Measurements from ENCODE around the gene RBMS1.

The RBMS1 gene

DNA sequence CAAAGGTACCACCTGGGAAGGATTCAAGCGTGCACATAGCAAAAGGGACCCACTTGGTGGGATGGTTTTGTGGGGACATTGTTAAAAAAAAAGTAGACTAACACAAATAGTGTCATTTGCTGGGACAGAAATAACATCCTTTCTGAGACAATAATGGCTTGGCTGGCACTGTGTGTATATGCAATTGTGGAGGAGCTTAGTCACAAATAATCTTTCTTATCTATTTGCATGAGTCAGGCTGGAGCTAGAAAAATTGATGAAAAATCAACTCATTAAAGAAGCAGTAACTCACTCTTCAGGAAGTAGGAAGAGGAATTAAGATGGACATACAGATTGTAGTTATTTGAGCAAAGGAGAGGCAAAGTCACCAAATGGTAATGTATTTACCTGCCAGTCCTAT, 264.0 kb downstream of the RBMS1 start:
- H3K27me3 ChIP-seq (ENCODE audit: control insufficient read depth in 3 of 3, insufficient read depth in 3 of 3, low read depth in 1 of 3, low read length in 3 of 3) = no peaks in the 10 kb centered on the region
- no peak overlapping the region for H4K91ac ChIP-seq (ENCODE audit: low read depth, low read length, poor library complexity)
- no peaks in the 10 kb centered on the region for H3K36me3 ChIP-seq (replicated peaks in 1 of 2; ENCODE audit: control insufficient read depth in 2 of 2, insufficient read depth in 2 of 2, low read length in 2 of 2)
- no peak for DNase-seq (ENCODE audit: low spot score)
- H3K79me1 ChIP-seq (ENCODE audit: low read depth, low read length) = no peaks in the 10 kb centered on the region
- WGBS, 2 donors (ENCODE audit: extremely low coverage in 2 of 2, insufficient read length in 2 of 2, insufficient replicate concordance in 1 of 2) = no CpG with 5 or more reads among the region's 1 CpG
- no peak overlapping the region for H3K4me3 ChIP-seq (ENCODE audit: low read length in 2 of 2)
- no peak overlapping the region for H3K4me2 ChIP-seq (ENCODE audit: insufficient read depth, low read length, poor library complexity, severe bottlenecking)
- no peak overlapping the region for H3K14ac ChIP-seq (ENCODE audit: low read length)
- H4K8ac ChIP-seq (ENCODE audit: low read depth, low read length) = no peak overlapping the region
- no peak overlapping the region for H3K18ac ChIP-seq (ENCODE audit: low read length)
- no peak overlapping the region for H3K9ac ChIP-seq (ENCODE audit: low read depth, low read length, poor library complexity)
- H3K27ac ChIP-seq (replicated peaks; ENCODE audit: low read length) = no peak overlapping the region
- no peak overlapping the region for H2BK12ac ChIP-seq (ENCODE audit: low read length)
- H2AFZ ChIP-seq (ENCODE audit: low read length) = no peak overlapping the region
- no peak overlapping the region for H2BK15ac ChIP-seq (ENCODE audit: low read length)
- no peak overlapping the region for H2BK120ac ChIP-seq (ENCODE audit: low read depth, low read length)
- H3K4me1 ChIP-seq (ENCODE audit: control insufficient read depth in 2 of 2, insufficient read depth in 1 of 2, low read depth in 1 of 2, low read length in 2 of 2) = peaks cover 0 to 2% of the 10 kb centered on the region in 2 donors
- no peak overlapping the region for H2AK5ac ChIP-seq (ENCODE audit: low read depth, low read length)
- H3K9me3 ChIP-seq (replicated peaks in 1 of 2; ENCODE audit: control insufficient read depth in 2 of 2, insufficient read depth in 1 of 2, low read depth in 1 of 2, low read length in 2 of 2) = no peaks in the 10 kb centered on the region
- no peak overlapping the region for H2BK5ac ChIP-seq (ENCODE audit: low read length)
- H3K4ac ChIP-seq (ENCODE audit: low read length) = no peak overlapping the region
- H3K23ac ChIP-seq (ENCODE audit: low read depth, low read length, poor library complexity) = no peak overlapping the region

- H3K36me3 ChIP-seq (replicated peaks in 1 of 2; ENCODE audit: control insufficient read depth in 2 of 2, insufficient read depth in 2 of 2, low read length in 2 of 2) = no peaks in the 10 kb centered on the region
- no peak overlapping the region for H3K4me2 ChIP-seq (ENCODE audit: insufficient read depth, low read length, poor library complexity, severe bottlenecking)
- no peak overlapping the region for H3K14ac ChIP-seq (ENCODE audit: low read length)
- no peak overlapping the region for H3K18ac ChIP-seq (ENCODE audit: low read length)
- no peak overlapping the region for H2AK5ac ChIP-seq (ENCODE audit: low read depth, low read length)
- H4K91ac ChIP-seq (ENCODE audit: low read depth, low read length, poor library complexity) = no peak overlapping the region
- H3K27me3 ChIP-seq (ENCODE audit: control insufficient read depth in 3 of 3, insufficient read depth in 3 of 3, low read depth in 1 of 3, low read length in 3 of 3) = no peaks in the 10 kb centered on the region
- H3K27ac ChIP-seq (replicated peaks; ENCODE audit: low read length) = no peak overlapping the region
- no CpG with 5 or more reads among the region's 5 CpGs for WGBS, 2 donors (ENCODE audit: extremely low coverage in 2 of 2, insufficient read length in 2 of 2, insufficient replicate concordance in 1 of 2)
- H3K4ac ChIP-seq (ENCODE audit: low read length) = no peak overlapping the region
- no peak overlapping the region for H3K4me3 ChIP-seq (ENCODE audit: low read length in 2 of 2)
- no peak overlapping the region for H3K9ac ChIP-seq (ENCODE audit: low read depth, low read length, poor library complexity)
- no peaks in the 10 kb centered on the region for H3K9me3 ChIP-seq (replicated peaks in 1 of 2; ENCODE audit: control insufficient read depth in 2 of 2, insufficient read depth in 1 of 2, low read depth in 1 of 2, low read length in 2 of 2)
- no peak overlapping the region for H3K23ac ChIP-seq (ENCODE audit: low read depth, low read length, poor library complexity)
- H2BK120ac ChIP-seq (ENCODE audit: low read depth, low read length) = no peak overlapping the region
- H4K8ac ChIP-seq (ENCODE audit: low read depth, low read length) = no peak overlapping the region
- no peak overlapping the region for H2BK15ac ChIP-seq (ENCODE audit: low read length)
- H3K4me1 ChIP-seq (ENCODE audit: control insufficient read depth in 2 of 2, insufficient read depth in 1 of 2, low read depth in 1 of 2, low read length in 2 of 2) = peaks cover 0 to 2% of the 10 kb centered on the region in 2 donors
- H2BK12ac ChIP-seq (ENCODE audit: low read length) = no peak overlapping the region
- DNase-seq (ENCODE audit: low spot score) = no peak
- H3K79me1 ChIP-seq (ENCODE audit: low read depth, low read length) = no peaks in the 10 kb centered on the region
- no peak overlapping the region for H2AFZ ChIP-seq (ENCODE audit: low read length)
- H2BK5ac ChIP-seq (ENCODE audit: low read length) = no peak overlapping the region
These were observed 265.3 kb downstream of the RBMS1 start for GRCh38 chr2:160228141-160228917.

GRCh38 chr2:160227293-160227915, 266.2 kb downstream of the RBMS1 start:
- no peak overlapping the region for H2BK5ac ChIP-seq (ENCODE audit: low read length)
- DNase-seq (ENCODE audit: low spot score) = no peak

DNA sequence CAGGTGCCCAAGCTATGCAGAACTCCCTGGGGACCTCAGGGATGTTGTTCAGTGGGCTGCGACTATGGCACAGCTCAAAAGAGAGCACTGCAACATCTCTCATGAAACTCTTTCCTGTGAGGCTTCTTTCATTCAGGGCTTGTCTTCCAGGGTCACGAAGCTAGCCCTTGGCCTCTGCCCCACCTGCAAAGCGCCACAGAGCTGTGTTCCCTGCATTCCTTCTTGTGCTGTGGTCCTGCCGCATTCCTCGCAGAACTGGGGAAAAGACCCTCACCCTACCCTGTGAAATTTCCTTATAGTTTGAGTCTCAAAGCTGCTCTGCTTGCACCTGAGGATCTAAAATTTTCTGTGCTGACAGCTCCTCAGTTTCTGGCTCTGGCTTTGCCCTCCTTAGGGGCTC, 267.2 kb downstream of the RBMS1 start:
- no peak for DNase-seq (ENCODE audit: low spot score)

More at GRCh38 chr2:160227293-160227915, 266.2 kb downstream of the RBMS1 start:
- no peak overlapping the region for H2BK120ac ChIP-seq (ENCODE audit: low read depth, low read length)
- H3K9me3 ChIP-seq (replicated peaks in 1 of 2; ENCODE audit: control insufficient read depth in 2 of 2, insufficient read depth in 1 of 2, low read depth in 1 of 2, low read length in 2 of 2) = no peaks in the 10 kb centered on the region
- no peak overlapping the region for H2BK12ac ChIP-seq (ENCODE audit: low read length)
- H2AFZ ChIP-seq (ENCODE audit: low read length) = no peak overlapping the region
- no peak overlapping the region for H4K8ac ChIP-seq (ENCODE audit: low read depth, low read length)
- no peak overlapping the region for H4K91ac ChIP-seq (ENCODE audit: low read depth, low read length, poor library complexity)
- H2BK15ac ChIP-seq (ENCODE audit: low read length) = no peak overlapping the region
- H3K18ac ChIP-seq (ENCODE audit: low read length) = peak overlapping the region; percentile 32
- no peak overlapping the region for H3K4me2 ChIP-seq (ENCODE audit: insufficient read depth, low read length, poor library complexity, severe bottlenecking)
- no peak overlapping the region for H3K4me3 ChIP-seq (ENCODE audit: low read length in 2 of 2)
- H3K23ac ChIP-seq (ENCODE audit: low read depth, low read length, poor library complexity) = no peak overlapping the region
- no CpG with 5 or more reads among the region's 5 CpGs for WGBS, 2 donors (ENCODE audit: extremely low coverage in 2 of 2, insufficient read length in 2 of 2, insufficient replicate concordance in 1 of 2)
- no peak overlapping the region for H2AK5ac ChIP-seq (ENCODE audit: low read depth, low read length)
- no peaks in the 10 kb centered on the region for H3K36me3 ChIP-seq (replicated peaks in 1 of 2; ENCODE audit: control insufficient read depth in 2 of 2, insufficient read depth in 2 of 2, low read length in 2 of 2)
- peaks cover 0 to 2% of the 10 kb centered on the region in 2 donors for H3K4me1 ChIP-seq (ENCODE audit: control insufficient read depth in 2 of 2, insufficient read depth in 1 of 2, low read depth in 1 of 2, low read length in 2 of 2)
- H3K27ac ChIP-seq (replicated peaks; ENCODE audit: low read length) = no peak overlapping the region
- no peak overlapping the region for H3K9ac ChIP-seq (ENCODE audit: low read depth, low read length, poor library complexity)
- H3K14ac ChIP-seq (ENCODE audit: low read length) = no peak overlapping the region
- no peaks in the 10 kb centered on the region for H3K27me3 ChIP-seq (ENCODE audit: control insufficient read depth in 3 of 3, insufficient read depth in 3 of 3, low read depth in 1 of 3, low read length in 3 of 3)
- no peaks in the 10 kb centered on the region for H3K79me1 ChIP-seq (ENCODE audit: low read depth, low read length)
- H3K4ac ChIP-seq (ENCODE audit: low read length) = no peak overlapping the region

More for the DNA sequence above, 267.2 kb downstream of the RBMS1 start:
- no peak overlapping the region for H4K8ac ChIP-seq (ENCODE audit: low read depth, low read length)
- H3K4me2 ChIP-seq (ENCODE audit: insufficient read depth, low read length, poor library complexity, severe bottlenecking) = no peak overlapping the region
- no peaks in the 10 kb centered on the region for H3K9me3 ChIP-seq (replicated peaks in 1 of 2; ENCODE audit: control insufficient read depth in 2 of 2, insufficient read depth in 1 of 2, low read depth in 1 of 2, low read length in 2 of 2)
- no peak overlapping the region for H2AFZ ChIP-seq (ENCODE audit: low read length)
- no peak overlapping the region for H4K91ac ChIP-seq (ENCODE audit: low read depth, low read length, poor library complexity)
- WGBS, 2 donors (ENCODE audit: extremely low coverage in 2 of 2, insufficient read length in 2 of 2, insufficient replicate concordance in 1 of 2) = no CpG with 5 or more reads among the region's 5 CpGs
- no peak overlapping the region for H3K23ac ChIP-seq (ENCODE audit: low read depth, low read length, poor library complexity)
- no peak overlapping the region for H3K14ac ChIP-seq (ENCODE audit: low read length)
- H3K9ac ChIP-seq (ENCODE audit: low read depth, low read length, poor library complexity) = no peak overlapping the region
- H3K27me3 ChIP-seq (ENCODE audit: control insufficient read depth in 3 of 3, insufficient read depth in 3 of 3, low read depth in 1 of 3, low read length in 3 of 3) = no peaks in the 10 kb centered on the region
- H3K4me3 ChIP-seq (ENCODE audit: low read length in 2 of 2) = no peak overlapping the region
- no peak overlapping the region for H3K4ac ChIP-seq (ENCODE audit: low read length)
- H3K18ac ChIP-seq (ENCODE audit: low read length) = no peak overlapping the region
- H2BK15ac ChIP-seq (ENCODE audit: low read length) = no peak overlapping the region
- no peak overlapping the region for H2BK120ac ChIP-seq (ENCODE audit: low read depth, low read length)
- peaks cover 0 to 6% of the 10 kb centered on the region in 2 donors for H3K4me1 ChIP-seq (ENCODE audit: control insufficient read depth in 2 of 2, insufficient read depth in 1 of 2, low read depth in 1 of 2, low read length in 2 of 2)
- H2BK5ac ChIP-seq (ENCODE audit: low read length) = no peak overlapping the region
- no peak overlapping the region for H2AK5ac ChIP-seq (ENCODE audit: low read depth, low read length)
- H2BK12ac ChIP-seq (ENCODE audit: low read length) = no peak overlapping the region
- no peak overlapping the region for H3K27ac ChIP-seq (replicated peaks; ENCODE audit: low read length)
- no peaks in the 10 kb centered on the region for H3K36me3 ChIP-seq (replicated peaks in 1 of 2; ENCODE audit: control insufficient read depth in 2 of 2, insufficient read depth in 2 of 2, low read length in 2 of 2)
- no peaks in the 10 kb centered on the region for H3K79me1 ChIP-seq (ENCODE audit: low read depth, low read length)
